Measurements from ENCODE around the gene MAP3K4. TPM values are rescaled to one million over a fixed set of nuclear protein-coding genes. Genes with fewer than 3 reads are reported as not detected.

Gene MAP3K4
- total RNA-seq, 2 experiments from 2014 or later, result 30.3 to 38.7 TPM

DNA sequence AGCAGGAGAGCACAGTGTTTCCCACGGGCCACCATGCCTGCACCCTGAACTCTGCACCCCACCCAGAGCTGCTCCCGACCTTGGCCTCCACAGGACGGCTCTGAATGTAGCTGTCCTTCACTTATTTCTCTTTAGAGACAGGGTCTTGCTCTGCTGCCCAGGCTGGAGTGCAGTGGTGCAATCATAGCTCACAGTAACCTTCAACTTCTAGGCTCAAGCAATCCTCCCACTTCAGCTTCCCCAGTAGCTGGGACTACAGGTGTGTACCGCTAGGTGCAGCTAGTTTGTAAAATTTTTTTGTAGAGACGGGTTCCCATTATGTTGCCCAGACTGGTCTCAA is 151.4 kb downstream of the MAP3K4 start:
- no TSS peak for BruUV-seq (replicated peaks)
- no peaks in the 10 kb centered on the region for H3K36me3 ChIP-seq (ENCODE audit: insufficient read depth, low read length)
- DNase-seq (ENCODE audit: low spot score), result no peak
- no peak overlapping the region for H3K4me3 ChIP-seq (ENCODE audit: low read depth, low read length, poor library complexity, severe bottlenecking)
- CTCF ChIA-PET (ENCODE audit: unreplicated experiment), result no interaction called here
- H3K27ac ChIP-seq (ENCODE audit: low read depth, low read length, poor library complexity, severe bottlenecking), result no peak overlapping the region
- no peaks in the 10 kb centered on the region for H4K20me1 ChIP-seq (ENCODE audit: insufficient read depth, low read length)
- POLR2A ChIA-PET, result no interaction called here
- intact Hi-C loops (cut with micrococcal nuclease; ENCODE audit: unreplicated experiment), result no loop called here
- no peaks in the 10 kb centered on the region for H3K9me3 ChIP-seq (ENCODE audit: low read length)
- no peak overlapping the region for H3K4me2 ChIP-seq (ENCODE audit: low read length)
- no peaks in the 10 kb centered on the region for H3K79me2 ChIP-seq (ENCODE audit: insufficient read depth, low read depth, low read length)
- TF ChIP-seq, protein P1, sequence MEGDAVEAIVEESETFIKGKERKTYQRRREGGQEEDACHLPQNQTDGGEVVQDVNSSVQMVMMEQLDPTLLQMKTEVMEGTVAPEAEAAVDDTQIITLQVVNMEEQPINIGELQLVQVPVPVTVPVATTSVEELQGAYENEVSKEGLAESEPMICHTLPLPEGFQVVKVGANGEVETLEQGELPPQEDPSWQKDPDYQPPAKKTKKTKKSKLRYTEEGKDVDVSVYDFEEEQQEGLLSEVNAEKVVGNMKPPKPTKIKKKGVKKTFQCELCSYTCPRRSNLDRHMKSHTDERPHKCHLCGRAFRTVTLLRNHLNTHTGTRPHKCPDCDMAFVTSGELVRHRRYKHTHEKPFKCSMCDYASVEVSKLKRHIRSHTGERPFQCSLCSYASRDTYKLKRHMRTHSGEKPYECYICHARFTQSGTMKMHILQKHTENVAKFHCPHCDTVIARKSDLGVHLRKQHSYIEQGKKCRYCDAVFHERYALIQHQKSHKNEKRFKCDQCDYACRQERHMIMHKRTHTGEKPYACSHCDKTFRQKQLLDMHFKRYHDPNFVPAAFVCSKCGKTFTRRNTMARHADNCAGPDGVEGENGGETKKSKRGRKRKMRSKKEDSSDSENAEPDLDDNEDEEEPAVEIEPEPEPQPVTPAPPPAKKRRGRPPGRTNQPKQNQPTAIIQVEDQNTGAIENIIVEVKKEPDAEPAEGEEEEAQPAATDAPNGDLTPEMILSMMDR (conservative IDR thresholded peaks at IDR 0.05; ENCODE audit: low read length), result no peak
- no peak for TF ChIP-seq EZH2phosphoT487 (IDR thresholded peaks at IDR 0.05; ENCODE audit: borderline replicate concordance, low read depth, low read length)
- H3K9me2 ChIP-seq (ENCODE audit: insufficient read depth, low read length), result no peaks in the 10 kb centered on the region
- H3K4me1 ChIP-seq (ENCODE audit: insufficient read depth, low read length, poor library complexity, severe bottlenecking), result no peaks in the 10 kb centered on the region
- H2AFZ ChIP-seq (ENCODE audit: low read length), result no peak overlapping the region

DNA sequence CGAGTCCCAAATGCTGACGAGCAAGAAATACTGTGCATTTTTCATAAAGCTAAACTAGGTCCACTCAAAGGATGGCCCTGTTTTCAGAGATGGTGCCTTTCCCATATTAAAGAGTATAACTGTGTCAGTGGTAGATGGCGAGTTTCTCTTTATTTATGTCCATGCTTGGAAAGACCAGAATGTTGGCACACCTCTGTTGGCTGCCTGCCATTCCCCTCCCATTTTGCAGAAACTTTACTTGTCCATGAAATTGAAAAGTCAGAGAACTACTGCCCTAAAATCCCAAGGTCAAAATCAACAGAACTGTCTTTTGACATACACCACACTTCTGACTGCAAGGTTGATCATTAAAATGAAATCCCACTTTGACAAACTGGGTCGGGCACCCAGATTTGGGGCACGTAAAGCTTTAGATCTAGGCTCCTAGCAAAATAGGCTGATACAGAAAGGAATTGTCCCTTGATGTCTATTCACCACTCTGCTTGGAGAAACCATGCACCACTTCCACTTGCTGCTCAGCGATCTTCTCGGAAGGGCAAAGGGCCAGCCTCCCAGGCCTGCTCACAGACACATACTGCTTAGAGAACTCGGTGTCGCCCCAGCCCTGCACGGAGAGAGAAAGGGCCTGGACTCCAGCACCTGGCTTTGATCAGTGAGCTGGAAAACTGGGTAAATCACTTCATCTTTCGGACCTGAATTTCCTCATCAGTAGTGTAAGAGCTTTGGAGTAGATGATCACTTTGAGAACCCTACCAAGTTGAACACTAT is 152.3 kb downstream of the MAP3K4 start:
- no peaks in the 10 kb centered on the region for H3K9me2 ChIP-seq (ENCODE audit: insufficient read depth, low read length)
- H3K79me2 ChIP-seq (ENCODE audit: insufficient read depth, low read depth, low read length), result no peaks in the 10 kb centered on the region
- TF ChIP-seq EZH2phosphoT487 (IDR thresholded peaks at IDR 0.05; ENCODE audit: borderline replicate concordance, low read depth, low read length), result no peak
- TF ChIP-seq, protein P1 (conservative IDR thresholded peaks at IDR 0.05; ENCODE audit: low read length), result no peak
- ChIA-PET POLR2A (no interaction called here), CTCF (ENCODE audit: unreplicated experiment) (no interaction called here)
- no peaks in the 10 kb centered on the region for H3K36me3 ChIP-seq (ENCODE audit: insufficient read depth, low read length)
- no peak overlapping the region for H3K4me2 ChIP-seq (ENCODE audit: low read length)
- no peak overlapping the region for H2AFZ ChIP-seq (ENCODE audit: low read length)
- H4K20me1 ChIP-seq (ENCODE audit: insufficient read depth, low read length), result no peaks in the 10 kb centered on the region
- intact Hi-C loops (cut with micrococcal nuclease; ENCODE audit: unreplicated experiment), result no loop called here
- no peaks in the 10 kb centered on the region for H3K4me1 ChIP-seq (ENCODE audit: insufficient read depth, low read length, poor library complexity, severe bottlenecking)
- DNase-seq (ENCODE audit: low spot score), result no peak
- no peaks in the 10 kb centered on the region for H3K9me3 ChIP-seq (ENCODE audit: low read length)
- H3K27ac ChIP-seq (ENCODE audit: low read depth, low read length, poor library complexity, severe bottlenecking), result no peak overlapping the region
- H3K4me3 ChIP-seq (ENCODE audit: low read depth, low read length, poor library complexity, severe bottlenecking), result no peak overlapping the region
- no TSS peak for BruUV-seq (replicated peaks)

DNA sequence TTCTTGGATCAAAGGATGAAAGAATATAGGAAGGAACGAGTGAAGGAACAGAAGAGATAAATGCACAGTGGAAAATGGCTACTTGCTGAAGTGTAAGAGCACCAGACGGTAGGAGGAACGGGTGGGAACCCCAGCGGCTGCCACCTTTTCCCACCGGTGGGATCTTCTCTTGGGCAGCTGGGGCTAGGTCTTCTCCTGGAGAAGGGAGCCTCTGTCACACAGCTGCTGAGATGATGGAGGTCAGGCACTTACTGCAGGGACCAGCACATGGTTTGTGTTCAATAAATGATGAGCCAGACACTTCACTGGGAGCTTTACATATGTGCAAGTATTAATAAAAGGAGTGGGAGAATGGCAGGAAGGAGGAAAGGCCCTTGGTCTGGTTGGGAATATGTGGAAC is 158.6 kb downstream of the MAP3K4 start:
- ChIA-PET CTCF (ENCODE audit: unreplicated experiment) (interaction anchor here (0.5 kb wide), 1 partner anchor 29 kb away, joined by 3 read pairs; no protein-coding TSS in a partner anchor), POLR2A (interaction anchor here (0.5 kb wide), 1 partner anchor 447 kb away, joined by 3 read pairs; no protein-coding TSS in a partner anchor)
- TF ChIP-seq, protein P1 (conservative IDR thresholded peaks at IDR 0.05; ENCODE audit: low read length), result no peak
- TF ChIP-seq EZH2phosphoT487 (IDR thresholded peaks at IDR 0.05; ENCODE audit: borderline replicate concordance, low read depth, low read length), result no peak
- H3K9me3 ChIP-seq (ENCODE audit: low read length), result no peaks in the 10 kb centered on the region
- no peak for DNase-seq (ENCODE audit: low spot score)
- no peaks in the 10 kb centered on the region for H3K79me2 ChIP-seq (ENCODE audit: insufficient read depth, low read depth, low read length)
- no TSS peak for BruUV-seq (replicated peaks)
- H3K4me2 ChIP-seq (ENCODE audit: low read length), result no peak overlapping the region
- H2AFZ ChIP-seq (ENCODE audit: low read length), result no peak overlapping the region
- intact Hi-C loops (cut with micrococcal nuclease; ENCODE audit: unreplicated experiment), result no loop called here
- H3K4me3 ChIP-seq (ENCODE audit: low read depth, low read length, poor library complexity, severe bottlenecking), result no peak overlapping the region
- no peak overlapping the region for H3K27ac ChIP-seq (ENCODE audit: low read depth, low read length, poor library complexity, severe bottlenecking)
- H4K20me1 ChIP-seq (ENCODE audit: insufficient read depth, low read length), result no peaks in the 10 kb centered on the region
- H3K4me1 ChIP-seq (ENCODE audit: insufficient read depth, low read length, poor library complexity, severe bottlenecking), result no peaks in the 10 kb centered on the region
- H3K9me2 ChIP-seq (ENCODE audit: insufficient read depth, low read length), result no peaks in the 10 kb centered on the region
- no peaks in the 10 kb centered on the region for H3K36me3 ChIP-seq (ENCODE audit: insufficient read depth, low read length)
